IPS DF 6.9 (cell line): ENCODE measurements around the gene NF2.
A peak's percentile ranks its signal among the peaks of the same experiment; 100 is the strongest.

Source experiments
- DNase-seq: peaks from one replicate; pipeline ENCODE4 v3.0.0-alpha.2; 2013; ENCODE audit warnings: low read depth, low spot score
- H3K27ac ChIP-seq: one replicate; pipeline ENCODE4 v1.5.1; 2013; ENCODE audit warnings: low read length, control low read depth
- H3K27me3 ChIP-seq: 2 replicates; pipeline ENCODE4 v1.6.1; 2013; ENCODE audit warnings: mild to moderate bottlenecking, low read length; ENCODE audit not compliant: control insufficient read depth, insufficient read depth
- H3K36me3 ChIP-seq: 2 replicates; pipeline ENCODE4 v1.6.1; 2013; ENCODE audit warnings: low read length; ENCODE audit not compliant: control insufficient read depth, insufficient read depth
- H3K4me1 ChIP-seq: 2 replicates; pipeline ENCODE4 v1.6.1; 2013; ENCODE audit warnings: low read length; ENCODE audit not compliant: control insufficient read depth, insufficient read depth
- H3K4me3 ChIP-seq: 2 replicates; pipeline ENCODE4 v1.5.1; 2013; ENCODE audit warnings: mild to moderate bottlenecking, low read length
- H3K9me3 ChIP-seq: 2 replicates; pipeline ENCODE4 v1.6.1; 2013; ENCODE audit warnings: low read length, inconsistent platforms; ENCODE audit not compliant: control insufficient read depth, insufficient read depth
- WGBS: extraction: QIAGEN DNeasy Blood & Tissue Kit; methylation state at CpG from one replicate; pipeline ENCODE4 v1.1.7; 2013; ENCODE audit warnings: mixed read lengths, missing lambda C conversion rate; ENCODE audit not compliant: insufficient read length, insufficient coverage; 5-methylcytosine and 5-hydroxymethylcytosine counted together

The NF2 gene

DNA sequence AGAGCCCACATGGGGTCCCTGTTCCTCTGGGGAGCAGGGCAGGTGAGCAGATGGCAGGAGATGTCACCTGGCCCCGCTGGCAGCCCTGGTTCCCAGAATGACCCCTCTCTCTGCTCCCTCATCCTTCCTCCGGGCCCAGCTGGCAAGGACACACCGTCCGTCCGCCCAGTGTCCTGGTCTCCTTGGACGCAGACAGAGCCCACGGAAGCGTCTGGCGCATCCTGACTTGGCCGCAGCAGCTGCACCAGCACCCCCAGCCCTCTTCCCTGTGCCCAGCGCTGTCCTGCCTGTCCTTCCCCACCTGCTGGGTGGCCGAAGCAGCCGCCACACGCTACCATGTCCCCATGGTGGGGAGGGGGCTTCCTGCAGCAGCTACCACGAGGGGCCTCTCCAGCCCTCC, 106.8 kb downstream of the NF2 start:
- no peak overlapping the region for H3K4me3 ChIP-seq
- WGBS: no CpG with 5 or more reads among the region's 15 CpGs
- H3K9me3 ChIP-seq: no peaks in the 10 kb centered on the region
- no peak overlapping the region for H3K27ac ChIP-seq
- H3K36me3 ChIP-seq: no peaks in the 10 kb centered on the region; the same call in 1 of the 2 replicates
- DNase-seq: no peak
- peaks cover 3% of the 10 kb centered on the region; the same call in 1 of the 2 replicates for H3K4me1 ChIP-seq
- H3K27me3 ChIP-seq: no peaks in the 10 kb centered on the region

DNA sequence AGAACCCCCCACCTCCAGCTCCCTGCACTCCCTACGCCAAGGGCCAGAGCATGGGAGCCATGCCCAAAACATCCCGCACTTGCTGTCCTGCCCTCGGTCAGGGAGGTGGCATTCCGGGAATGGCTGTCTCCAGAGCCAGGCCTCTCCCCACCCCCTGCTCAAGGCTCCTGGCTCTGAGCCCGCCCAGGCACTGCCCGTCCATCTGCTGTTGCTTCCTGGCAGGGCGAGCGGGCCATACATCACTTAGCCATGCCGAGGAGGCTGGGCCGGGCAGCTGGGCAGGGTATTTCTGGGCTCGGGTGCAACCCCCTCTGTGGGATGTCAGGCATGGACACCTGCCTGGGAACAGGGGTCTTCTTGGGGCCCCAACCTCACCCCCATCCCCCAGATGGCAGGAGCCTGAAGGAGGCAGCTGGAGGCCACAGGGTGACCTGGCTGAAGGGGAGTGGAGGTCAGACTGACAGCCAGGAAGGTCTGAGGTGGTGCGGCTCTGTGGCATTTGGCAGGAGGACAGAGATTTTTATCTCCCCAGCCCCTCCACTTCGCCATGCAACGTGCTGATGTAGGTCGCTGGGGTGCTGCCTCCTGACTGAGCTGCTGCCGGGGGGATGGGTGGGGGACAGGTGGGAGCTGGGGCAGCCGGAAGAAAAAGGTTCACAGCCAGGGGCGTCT, 107.6 kb downstream of the NF2 start:
- WGBS: no CpG with 5 or more reads among the region's 18 CpGs
- H3K9me3 ChIP-seq: no peaks in the 10 kb centered on the region

DNA sequence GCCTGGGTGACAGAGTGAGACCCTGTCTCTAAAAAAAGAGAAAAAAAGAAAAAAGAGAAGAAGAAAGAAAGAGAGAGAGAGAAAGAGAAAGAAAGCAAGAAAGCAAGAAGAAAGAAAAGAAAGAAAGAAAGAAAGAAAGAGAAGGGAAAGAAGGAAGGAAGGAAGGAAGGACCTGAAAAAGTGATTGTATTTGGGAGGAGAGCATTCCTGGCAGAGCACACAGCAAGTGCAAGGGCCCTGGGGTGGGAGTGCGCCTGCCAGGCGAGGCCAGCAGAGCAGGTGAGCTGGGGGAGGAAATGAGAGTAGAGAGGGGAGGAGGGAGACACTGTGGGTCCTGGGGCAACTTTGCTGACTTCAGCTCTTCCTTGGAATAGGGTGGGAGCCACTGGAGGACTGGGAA, 108.7 kb downstream of the NF2 start:
- H3K36me3 ChIP-seq: no peaks in the 10 kb centered on the region; the same call in 1 of the 2 replicates
- no peaks in the 10 kb centered on the region for H3K9me3 ChIP-seq
- DNase-seq: no peak
- WGBS: no CpG with 5 or more reads among the region's 2 CpGs
- no peaks in the 10 kb centered on the region for H3K4me1 ChIP-seq
- no peaks in the 10 kb centered on the region for H3K27me3 ChIP-seq
- no peak overlapping the region for H3K27ac ChIP-seq
- no peak overlapping the region for H3K4me3 ChIP-seq

More for the DNA sequence above, 107.6 kb downstream of the NF2 start:
- Histone ChIP-seq H3K27me3 (no peaks in the 10 kb centered on the region), H3K27ac (no peak overlapping the region), H3K4me1 (peaks cover 2% of the 10 kb centered on the region; the same call in 1 of the 2 replicates), H3K36me3 (no peaks in the 10 kb centered on the region; the same call in 1 of the 2 replicates), H3K4me3 (no peak overlapping the region)
- DNase-seq: no peak

DNA sequence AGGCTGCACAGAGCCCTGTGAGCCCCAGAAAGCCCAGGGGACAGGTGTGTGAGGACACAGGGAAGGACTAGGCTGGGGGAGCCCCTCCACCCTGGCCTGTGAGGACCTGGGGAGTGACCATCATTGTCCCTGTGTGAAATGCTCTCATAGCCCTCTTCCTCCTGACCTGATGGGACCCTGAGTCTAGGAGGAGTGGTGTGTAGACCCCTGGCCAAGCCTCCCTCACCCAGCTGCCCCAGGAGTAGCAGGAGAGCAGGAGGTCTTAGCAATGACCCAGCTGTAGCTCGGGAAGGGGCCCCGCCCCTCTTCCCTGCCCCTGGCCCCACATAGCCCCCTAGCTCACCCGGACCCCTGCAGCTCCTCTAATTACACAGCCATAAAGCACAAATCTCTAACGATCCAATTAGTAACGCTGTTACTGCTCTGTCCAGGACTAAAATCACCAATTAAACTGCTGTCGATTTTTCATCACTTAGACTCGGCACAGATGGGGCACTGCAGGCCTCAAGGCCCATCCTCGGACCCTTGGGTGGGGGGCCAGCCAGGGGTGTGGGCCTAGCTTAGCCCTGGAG, 109.8 kb downstream of the NF2 start:
- 0 out of 2 replicates have a peak, but pooled peaks cover 2% of the 10 kb centered on the region for H3K27me3 ChIP-seq
- DNase-seq: no peak
- no peaks in the 10 kb centered on the region; the same call in 1 of the 2 replicates for H3K36me3 ChIP-seq
- no peak overlapping the region for H3K27ac ChIP-seq
- H3K9me3 ChIP-seq: no peaks in the 10 kb centered on the region
- H3K4me3 ChIP-seq: no peak overlapping the region
- no CpG with 5 or more reads among the region's 8 CpGs for WGBS
- no peaks in the 10 kb centered on the region for H3K4me1 ChIP-seq

DNA sequence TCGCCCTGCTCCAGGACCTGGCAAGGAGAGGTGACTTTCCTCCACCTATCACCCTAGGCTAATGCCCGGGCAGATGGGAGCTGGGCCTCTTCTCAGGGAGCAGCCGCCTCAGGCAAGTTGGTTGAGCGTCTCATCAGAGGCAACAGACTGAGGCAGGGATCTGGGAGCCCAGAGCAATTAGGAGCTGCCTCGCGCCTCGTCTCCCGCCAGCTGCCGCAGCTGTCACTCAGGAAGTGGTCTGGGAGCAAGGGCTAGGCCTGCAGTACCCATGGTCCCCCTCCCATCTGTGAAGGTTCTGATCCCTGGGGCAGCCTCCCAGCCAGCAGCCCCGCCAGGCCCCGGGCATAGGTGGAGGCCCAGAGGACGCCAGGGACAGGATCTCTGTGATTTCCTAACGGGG, 111.8 kb downstream of the NF2 start:
- no peaks in the 10 kb centered on the region for H3K9me3 ChIP-seq
- DNase-seq: no peak
- WGBS: no CpG with 5 or more reads among the region's 13 CpGs
- no peak overlapping the region for H3K4me3 ChIP-seq
- H3K4me1 ChIP-seq: no peaks in the 10 kb centered on the region
- H3K27ac ChIP-seq: no peak overlapping the region
- H3K27me3 ChIP-seq: peaks cover 13% of the 10 kb centered on the region
- no peaks in the 10 kb centered on the region; the same call in 1 of the 2 replicates for H3K36me3 ChIP-seq

DNA sequence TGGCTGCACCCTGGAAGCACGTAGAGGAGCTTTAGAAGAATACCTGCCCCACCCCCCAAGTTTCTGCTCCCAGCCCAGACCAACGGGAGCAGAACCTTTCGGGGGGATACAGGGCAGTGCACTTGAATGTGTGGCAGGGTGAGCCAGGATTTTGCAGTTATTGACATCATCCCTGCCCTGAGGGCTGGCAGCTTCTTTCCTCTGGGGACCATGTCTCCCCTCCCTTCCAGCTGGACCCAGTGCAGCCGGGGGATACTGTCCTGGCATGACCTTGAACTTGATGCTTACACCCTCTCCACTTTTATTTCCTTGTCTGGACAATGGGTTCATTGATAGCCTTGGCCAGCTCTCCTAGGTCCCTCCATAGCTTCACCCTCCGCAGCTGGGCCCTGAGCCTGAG, 112.3 kb downstream of the NF2 start:
- Histone ChIP-seq H3K4me3 (no peak overlapping the region), H3K9me3 (no peaks in the 10 kb centered on the region), H3K27ac (no peak overlapping the region), H3K4me1 (no peaks in the 10 kb centered on the region), H3K36me3 (no peaks in the 10 kb centered on the region), H3K27me3 (peaks cover 15% of the 10 kb centered on the region)
- no CpG with 5 or more reads among the region's 5 CpGs for WGBS
- DNase-seq: no peak

DNA sequence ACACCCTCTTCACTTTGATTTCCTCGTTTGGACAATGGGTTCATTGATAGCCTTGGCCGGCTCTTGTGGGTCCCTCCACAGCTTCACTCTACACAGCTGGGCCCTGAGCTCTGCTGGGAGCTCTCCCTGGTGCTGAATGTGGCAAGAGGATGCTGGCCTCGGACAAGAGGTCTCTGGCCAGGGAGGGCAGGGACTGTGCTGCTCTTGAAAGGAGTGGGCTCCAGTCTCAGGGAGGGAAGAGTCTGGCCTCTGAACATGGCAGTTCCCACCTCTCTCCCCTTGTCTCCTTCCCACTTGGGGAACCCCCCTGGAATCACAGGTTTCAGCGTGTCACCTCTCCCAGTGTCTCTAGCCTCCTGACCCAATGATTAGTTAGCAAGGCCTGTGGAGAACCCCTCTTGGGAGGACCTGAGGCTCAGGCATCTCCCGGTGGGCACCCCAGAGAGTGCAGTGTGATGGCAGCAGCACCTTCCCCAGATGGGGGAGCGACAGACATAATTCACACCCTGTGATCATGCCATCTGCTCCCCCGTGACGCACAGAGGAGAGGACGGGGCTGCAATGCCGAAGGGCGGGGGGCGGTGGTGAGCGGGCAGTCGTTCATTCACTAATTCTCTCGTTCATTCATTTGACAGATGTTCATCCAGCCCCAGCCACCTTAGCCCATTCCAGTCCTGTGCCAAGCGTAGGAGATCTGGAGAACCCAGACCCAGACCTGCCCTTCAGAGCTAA, 113.5 kb downstream of the NF2 start:
- no peaks in the 10 kb centered on the region; the same call in 1 of the 2 replicates for H3K4me1 ChIP-seq
- WGBS: no CpG with 5 or more reads among the region's 16 CpGs
- peak; percentile 73 for DNase-seq

DNA sequence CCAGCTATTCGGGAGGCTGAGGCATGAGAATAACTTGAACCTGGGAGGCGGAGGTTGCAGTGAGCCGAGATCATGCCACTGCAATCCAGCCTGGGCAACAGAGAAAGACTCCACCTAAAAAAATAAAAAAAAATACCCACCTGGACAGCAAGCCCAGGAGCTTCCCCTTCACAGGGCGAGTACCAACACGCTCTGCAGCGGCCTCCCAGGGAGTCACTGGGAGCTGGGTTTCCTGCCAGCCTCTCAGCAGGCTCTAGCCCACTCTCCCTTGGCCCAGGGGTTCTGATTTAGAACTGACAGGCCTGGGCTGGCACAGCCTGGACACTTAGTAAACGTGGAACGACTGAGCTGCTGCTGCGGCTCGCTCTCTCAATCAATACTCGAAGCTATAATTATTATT, 114.4 kb downstream of the NF2 start:
- H3K4me3 ChIP-seq: no peak overlapping the region
- peaks cover 28% of the 10 kb centered on the region for H3K27me3 ChIP-seq
- no peaks in the 10 kb centered on the region; the same call in 1 of the 2 replicates for H3K4me1 ChIP-seq
- no peaks in the 10 kb centered on the region for H3K36me3 ChIP-seq
- no CpG with 5 or more reads among the region's 11 CpGs for WGBS
- no peak overlapping the region for H3K27ac ChIP-seq
- no peaks in the 10 kb centered on the region for H3K9me3 ChIP-seq
- no peak for DNase-seq

More for the DNA sequence above, 113.5 kb downstream of the NF2 start:
- Histone ChIP-seq H3K27ac (no peak overlapping the region), H3K4me3 (no peak overlapping the region), H3K9me3 (no peaks in the 10 kb centered on the region), H3K27me3 (peaks cover 25% of the 10 kb centered on the region), H3K36me3 (no peaks in the 10 kb centered on the region)

DNA sequence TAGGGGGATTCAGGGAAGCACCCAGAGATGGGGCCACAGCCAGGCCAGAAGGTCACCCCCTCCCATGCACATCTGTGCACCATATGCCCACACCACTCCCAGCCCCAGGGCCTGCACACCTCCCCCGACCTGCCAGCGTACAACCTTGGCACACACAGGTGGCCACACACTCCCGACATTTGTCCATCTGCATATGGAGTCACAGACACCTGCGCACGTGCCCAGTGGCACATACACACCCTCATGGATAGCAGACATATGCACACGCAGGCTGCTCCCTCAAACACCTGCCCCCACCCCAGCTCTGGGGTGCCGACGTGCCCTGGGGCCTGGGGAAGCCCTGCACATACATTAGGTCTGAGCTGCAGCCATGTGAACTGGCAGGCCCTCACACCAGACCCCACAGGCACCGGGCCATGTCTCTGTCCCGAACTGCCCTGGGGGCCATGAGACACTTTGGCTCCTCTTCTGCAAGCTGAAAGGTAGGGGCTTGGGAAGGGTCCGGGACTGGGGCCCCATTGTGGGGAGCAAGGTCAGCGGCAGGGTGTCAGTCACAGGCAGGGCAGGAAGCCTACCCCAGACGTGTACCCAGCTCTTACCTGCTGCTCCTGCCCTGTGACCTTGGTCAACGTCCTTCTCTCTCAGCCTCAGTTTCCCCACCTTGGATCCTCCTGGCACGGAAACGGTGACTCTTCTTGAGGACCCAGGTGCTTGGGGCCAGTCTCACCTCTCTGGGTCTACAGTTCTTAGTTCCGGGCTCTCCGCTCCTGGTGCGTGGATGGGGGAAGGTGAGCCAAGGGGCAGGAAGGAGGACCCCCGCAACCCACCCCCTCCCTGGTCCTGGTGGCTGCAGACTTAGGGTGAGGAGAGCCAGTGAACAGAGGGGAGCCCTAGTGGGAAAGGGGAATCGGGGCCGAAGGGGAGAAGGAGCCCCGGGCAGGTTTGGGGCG, 115.8 kb downstream of the NF2 start:
- H3K4me3 ChIP-seq: no peak overlapping the region; the same call in 1 of the 2 replicates
- H3K27me3 ChIP-seq: peaks cover 28% of the 10 kb centered on the region
- WGBS: no CpG with 5 or more reads among the region's 24 CpGs

More for the DNA sequence above, 115.8 kb downstream of the NF2 start:
- DNase-seq: no peak
- no peaks in the 10 kb centered on the region for H3K9me3 ChIP-seq
- no peaks in the 10 kb centered on the region for H3K36me3 ChIP-seq
- H3K27ac ChIP-seq: no peak overlapping the region
- no peaks in the 10 kb centered on the region; the same call in 1 of the 2 replicates for H3K4me1 ChIP-seq
